WTC11 (cell line): ENCODE data around the gene COG6.

Experiments used
- ATF3 ChIP-seq: sonication (generic); formaldehyde crosslinking; conservative IDR thresholded peaks from 2 replicates; pipeline ENCODE4 v1.8.1; 2022; ENCODE audit warnings: mild to moderate bottlenecking, missing genetic modification reagents
- FOXP1 ChIP-seq: sonication (generic); formaldehyde crosslinking; IDR thresholded peaks from 2 replicates; pipeline ENCODE4 v1.8.0; 2022; ENCODE audit warnings: missing genetic modification reagents, mild to moderate bottlenecking, moderate library complexity, borderline replicate concordance
- SP1 ChIP-seq: sonication (generic); formaldehyde crosslinking; conservative IDR thresholded peaks from 2 replicates; pipeline ENCODE4 v1.8.1; 2022; ENCODE audit warnings: missing genetic modification reagents

GRCh38 chr13:39789451-39789850, 134.0 kb downstream of the COG6 start:
- TF ChIP-seq SP1 (CRISPR knock-in tag) (no peak), FOXP1 (CRISPR knock-in tag) (no peak), ATF3 (no peak)
